Measurements from ENCODE around the gene SARS2. TPM values are rescaled to one million over a fixed set of nuclear protein-coding genes. Genes with fewer than 3 reads are reported as not detected.

Gene SARS2
- total RNA-seq, 2 experiments from 2014 or later, result 28.4 to 32.7 TPM

- no peak overlapping the region for H3K4me3 Mint-ChIP-seq
- H3K4me1 Mint-ChIP-seq, result no peaks in the 10 kb centered on the region
- no peaks in the 10 kb centered on the region for H3K36me3 Mint-ChIP-seq (ENCODE audit: low read depth)
- H3K9me3 Mint-ChIP-seq, result no peaks in the 10 kb centered on the region
- H3K27ac Mint-ChIP-seq, result no peak overlapping the region
- POLR2A ChIA-PET, result no interaction called here
- DNase-seq, result no peak
- CTCF ChIA-PET, result interaction anchor here (1.0 to 1.1 kb wide), 3 partner anchors 15 to 92 kb away, joined by 3 to 5 read pairs (median 5); partner anchors contain the start of genes MRPS12 and SARS2
- H3K27me3 Mint-ChIP-seq, result peaks cover 2% of the 10 kb centered on the region
These were observed 29.1 kb upstream of the SARS2 start for GRCh38 chr19:38959618-38960017.

GRCh38 chr19:38958301-38958700 lies 27.7 kb upstream of the SARS2 start:
- no peak overlapping the region for H3K27ac Mint-ChIP-seq
- CTCF ChIA-PET, result no interaction called here

GRCh38 chr19:38956264-38956663 lies 25.7 kb upstream of the SARS2 start:
- CTCF ChIA-PET, result interaction anchor here (0.7 to 1.5 kb wide), 4 partner anchors 12 to 26 kb away, joined by 3 to 4 read pairs (median 4); no protein-coding TSS in a partner anchor
- Mint-ChIP-seq H3K27me3 (peaks cover 12% of the 10 kb centered on the region), H3K4me1 (peaks cover 6% of the 10 kb centered on the region), H3K36me3 (ENCODE audit: low read depth) (no peaks in the 10 kb centered on the region), H3K9me3 (no peaks in the 10 kb centered on the region), H3K4me3 (no peak overlapping the region), H3K27ac (no peak overlapping the region)
- no peak for DNase-seq
- POLR2A ChIA-PET, result interaction anchor here (0.5 kb wide), 1 partner anchor 333 kb away, joined by 3 read pairs; no protein-coding TSS in a partner anchor

More at GRCh38 chr19:38958301-38958700, 27.7 kb upstream of the SARS2 start:
- H3K9me3 Mint-ChIP-seq, result no peaks in the 10 kb centered on the region
- H3K4me3 Mint-ChIP-seq, result no peak overlapping the region
- H3K27me3 Mint-ChIP-seq, result peaks cover 5% of the 10 kb centered on the region
- no peaks in the 10 kb centered on the region for H3K36me3 Mint-ChIP-seq (ENCODE audit: low read depth)
- DNase-seq, result no peak
- no peaks in the 10 kb centered on the region for H3K4me1 Mint-ChIP-seq
- POLR2A ChIA-PET, result no interaction called here

DNA sequence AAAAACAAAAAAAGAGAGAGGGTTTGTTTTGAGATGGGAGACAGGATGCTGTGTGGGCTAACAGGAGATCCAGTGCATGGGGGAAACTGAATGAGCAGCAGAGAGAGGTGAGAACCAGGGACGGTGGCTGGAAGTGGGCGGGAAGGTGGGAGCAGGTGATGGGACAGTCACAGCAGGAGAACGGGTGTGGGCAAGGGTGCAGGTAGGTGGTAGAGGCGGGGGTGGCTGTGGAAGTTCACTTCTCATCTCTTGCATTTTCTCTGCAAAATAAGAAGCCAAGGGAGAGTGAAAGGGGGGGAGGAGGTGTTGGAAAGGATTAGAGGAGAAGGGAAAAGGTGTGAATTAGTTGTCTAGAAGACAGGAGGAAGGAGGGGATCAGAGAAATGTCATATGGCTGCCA lies 23.1 kb upstream of the SARS2 start:
- Mint-ChIP-seq H3K27ac (no peak overlapping the region), H3K27me3 (peaks cover 25% of the 10 kb centered on the region), H3K9me3 (no peaks in the 10 kb centered on the region), H3K4me1 (peaks cover 15% of the 10 kb centered on the region), H3K36me3 (ENCODE audit: low read depth) (no peaks in the 10 kb centered on the region), H3K4me3 (no peak overlapping the region)
- POLR2A ChIA-PET, result no interaction called here
- CTCF ChIA-PET, result interaction anchor here (1.1 to 1.8 kb wide), 3 partner anchors 8 to 23 kb away, joined by 3 to 11 read pairs (median 8); partner anchors contain the start of genes MRPS12 and SARS2
- no peak for DNase-seq

- peak; percentile 52 for DNase-seq
- CTCF ChIA-PET, result interaction anchor here (0.9 to 1.8 kb wide), 4 partner anchors 9 to 550 kb away, joined by 3 to 11 read pairs (median 9); partner anchors contain the start of genes FAM98C, MRPS12 and SARS2
- POLR2A ChIA-PET, result interaction anchor here (0.8 to 1.0 kb wide), 2 partner anchors 12 to 179 kb away, joined by 3 read pairs; no protein-coding TSS in a partner anchor
- Mint-ChIP-seq H3K9me3 (no peaks in the 10 kb centered on the region), H3K4me3 (no peak overlapping the region), H3K27ac (no peak overlapping the region), H3K36me3 (ENCODE audit: low read depth) (no peaks in the 10 kb centered on the region), H3K27me3 (peaks cover 27% of the 10 kb centered on the region), H3K4me1 (peaks cover 15% of the 10 kb centered on the region)
These were observed 22.0 kb upstream of the SARS2 start for GRCh38 chr19:38952395-38953165.

GRCh38 chr19:38951187-38951586 lies 20.6 kb upstream of the SARS2 start:
- no peaks in the 10 kb centered on the region for H3K9me3 Mint-ChIP-seq
- no peak overlapping the region for H3K27ac Mint-ChIP-seq
- ChIA-PET POLR2A (no interaction called here), CTCF (interaction anchor here (0.6 kb wide), 1 partner anchor 11 kb away, joined by 5 read pairs; no protein-coding TSS in a partner anchor)
- H3K27me3 Mint-ChIP-seq, result peaks cover 27% of the 10 kb centered on the region
- no peak for DNase-seq
- H3K4me3 Mint-ChIP-seq, result no peak overlapping the region
- H3K4me1 Mint-ChIP-seq, result peaks cover 15% of the 10 kb centered on the region
- no peaks in the 10 kb centered on the region for H3K36me3 Mint-ChIP-seq (ENCODE audit: low read depth)

- ChIA-PET CTCF (interaction anchor here (0.6 to 1.3 kb wide), 2 partner anchors 19 to 643 kb away, joined by 3 to 8 read pairs; partner anchors contain the start of genes MRPS12 and SARS2), POLR2A (no interaction called here)
- DNase-seq, result peak; percentile 80
- peak overlapping the region; percentile 24 for H3K4me3 Mint-ChIP-seq
- H3K36me3 Mint-ChIP-seq (ENCODE audit: low read depth), result no peaks in the 10 kb centered on the region
- H3K27me3 Mint-ChIP-seq, result peaks cover 27% of the 10 kb centered on the region
- H3K4me1 Mint-ChIP-seq, result peaks cover 15% of the 10 kb centered on the region
- H3K27ac Mint-ChIP-seq, result peak overlapping the region; percentile 16
- H3K9me3 Mint-ChIP-seq, result no peaks in the 10 kb centered on the region
These were observed 19.2 kb upstream of the SARS2 start for GRCh38 chr19:38949580-38950367.

- peaks cover 21% of the 10 kb centered on the region for H3K4me1 Mint-ChIP-seq
- no peak overlapping the region for H3K27ac Mint-ChIP-seq
- no peak overlapping the region for H3K4me3 Mint-ChIP-seq
- ChIA-PET CTCF (no interaction called here), POLR2A (no interaction called here)
- no peaks in the 10 kb centered on the region for H3K36me3 Mint-ChIP-seq (ENCODE audit: low read depth)
- H3K27me3 Mint-ChIP-seq, result peaks cover 21% of the 10 kb centered on the region
- no peaks in the 10 kb centered on the region for H3K9me3 Mint-ChIP-seq
- no peak for DNase-seq
These were observed 15.9 kb upstream of the SARS2 start for GRCh38 chr19:38946229-38947010.

- H3K36me3 Mint-ChIP-seq (ENCODE audit: low read depth), result no peaks in the 10 kb centered on the region
- H3K9me3 Mint-ChIP-seq, result no peaks in the 10 kb centered on the region
- DNase-seq, result no peak
- POLR2A ChIA-PET, result no interaction called here
- CTCF ChIA-PET, result no interaction called here
- no peak overlapping the region for H3K4me3 Mint-ChIP-seq
- H3K4me1 Mint-ChIP-seq, result peaks cover 27% of the 10 kb centered on the region
- peaks cover 24% of the 10 kb centered on the region for H3K27me3 Mint-ChIP-seq
- no peak overlapping the region for H3K27ac Mint-ChIP-seq
These were observed 15.1 kb upstream of the SARS2 start for GRCh38 chr19:38945562-38946228.

DNA sequence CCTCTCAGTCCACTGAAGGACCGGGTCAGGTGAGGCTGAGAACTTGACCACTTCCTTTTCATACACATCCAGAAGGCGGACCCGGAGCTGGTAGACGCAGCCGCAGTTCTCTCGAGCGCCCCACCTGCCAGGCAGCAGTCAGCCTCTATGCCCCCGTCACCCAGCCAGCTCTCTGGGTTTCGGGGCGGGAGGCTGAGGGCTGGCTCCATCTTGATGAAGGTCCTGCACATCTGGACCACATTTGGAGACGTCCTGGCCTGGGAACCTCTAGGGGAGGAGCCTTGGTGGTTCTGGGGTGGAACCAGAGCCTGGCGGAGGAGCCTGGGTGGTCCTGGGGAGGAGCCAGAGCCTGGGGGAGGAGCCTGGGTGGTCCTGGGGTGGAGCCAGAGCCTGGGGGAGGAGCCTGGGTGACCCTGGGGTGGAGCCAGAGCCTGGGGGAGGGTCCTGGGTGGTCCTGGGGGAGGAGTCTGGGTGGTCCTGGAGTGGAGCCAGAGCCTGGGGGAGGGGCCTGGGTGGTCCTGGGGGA lies 14.5 kb upstream of the SARS2 start:
- Mint-ChIP-seq H3K36me3 (ENCODE audit: low read depth) (no peaks in the 10 kb centered on the region), H3K4me1 (peaks cover 30% of the 10 kb centered on the region), H3K27me3 (peaks cover 28% of the 10 kb centered on the region), H3K4me3 (no peak overlapping the region), H3K27ac (no peak overlapping the region), H3K9me3 (no peaks in the 10 kb centered on the region)
- DNase-seq, result no peak
- ChIA-PET POLR2A (no interaction called here), CTCF (interaction anchor here (1.5 kb wide), 1 partner anchor 14 kb away, joined by 5 read pairs; no protein-coding TSS in a partner anchor)

- Mint-ChIP-seq H3K4me3 (no peak overlapping the region), H3K36me3 (ENCODE audit: low read depth) (no peaks in the 10 kb centered on the region), H3K4me1 (peaks cover 25% of the 10 kb centered on the region), H3K9me3 (no peaks in the 10 kb centered on the region), H3K27ac (no peak overlapping the region), H3K27me3 (peaks cover 20% of the 10 kb centered on the region)
- POLR2A ChIA-PET, result no interaction called here
- CTCF ChIA-PET, result no interaction called here
- DNase-seq, result no peak
These were observed 12.1 kb upstream of the SARS2 start for GRCh38 chr19:38942471-38943181.
